Medulla oblongata (tissue), 1 donor: ENCODE measurements around the gene CCDC148.

ENCODE experiments used
- DNase-seq: peaks from one replicate; pipeline ENCODE4 v3.0.0-alpha.2; 2015; ENCODE audit errors: extremely low spot score

The CCDC148 gene

GRCh38 chr2:158456309-158457066, at the start of gene CCDC148, which contains the start of gene PKP4:
CCDC148 (minus strand) TSS chr2:158456753; CDS start chr2:158456439, 314 bp downstream.
PKP4 (plus strand) TSS chr2:158456952; CDS start chr2:158533185, 76,233 bp downstream.
- peak; percentile 97 for DNase-seq

- no peak for DNase-seq
These were observed 48.9 kb upstream of the CCDC148 start for GRCh38 chr2:158505448-158505934.

- DNase-seq = no peak
These were observed 47.5 kb upstream of the CCDC148 start for GRCh38 chr2:158504088-158504487.

- no peak for DNase-seq
These were observed 46.4 kb upstream of the CCDC148 start for GRCh38 chr2:158502974-158503373.

- DNase-seq = peak; percentile 80
These were observed 44.7 kb upstream of the CCDC148 start for GRCh38 chr2:158501301-158501700.

GRCh38 chr2:158500333-158500732, 43.8 kb upstream of the CCDC148 start:
- no peak for DNase-seq

GRCh38 chr2:158499383-158499782, 42.8 kb upstream of the CCDC148 start:
- DNase-seq = no peak

GRCh38 chr2:158498749-158499136, 42.2 kb upstream of the CCDC148 start:
- DNase-seq = no peak

- DNase-seq = no peak
These were observed 41.6 kb upstream of the CCDC148 start for GRCh38 chr2:158498043-158498748.

GRCh38 chr2:158497486-158497885, 40.9 kb upstream of the CCDC148 start:
- DNase-seq = no peak

- no peak for DNase-seq
These were observed 40.4 kb upstream of the CCDC148 start for GRCh38 chr2:158496986-158497385.

GRCh38 chr2:158495175-158495574, 38.6 kb upstream of the CCDC148 start:
- DNase-seq = no peak

- no peak for DNase-seq
These were observed 36.9 kb upstream of the CCDC148 start for GRCh38 chr2:158493458-158493857.

- DNase-seq = no peak
These were observed 34.5 kb upstream of the CCDC148 start for GRCh38 chr2:158491072-158491471.

- no peak for DNase-seq
These were observed 33.0 kb upstream of the CCDC148 start for GRCh38 chr2:158489366-158490112.

GRCh38 chr2:158488442-158489216, 32.1 kb upstream of the CCDC148 start:
- DNase-seq = no peak

GRCh38 chr2:158487419-158487818, 30.9 kb upstream of the CCDC148 start:
- DNase-seq = peak; percentile 46

GRCh38 chr2:158486970-158487325, 30.4 kb upstream of the CCDC148 start:
- no peak for DNase-seq

GRCh38 chr2:158486150-158486969, 29.8 kb upstream of the CCDC148 start:
- no peak for DNase-seq

- no peak for DNase-seq
These were observed 28.5 kb upstream of the CCDC148 start for GRCh38 chr2:158484892-158485556.
